GM19372 (cell line): Measurements from ENCODE around the gene TEAD3.

Experiments
- ATAC-seq: cut with Tn5 transposase; IDR thresholded peaks from one replicate; pipeline ENCODE4 v1.9.1; 2021; ENCODE audit warnings: mild to moderate bottlenecking, low read depth, moderate library complexity; ENCODE audit not compliant: unreplicated experiment

Gene TEAD3

DNA sequence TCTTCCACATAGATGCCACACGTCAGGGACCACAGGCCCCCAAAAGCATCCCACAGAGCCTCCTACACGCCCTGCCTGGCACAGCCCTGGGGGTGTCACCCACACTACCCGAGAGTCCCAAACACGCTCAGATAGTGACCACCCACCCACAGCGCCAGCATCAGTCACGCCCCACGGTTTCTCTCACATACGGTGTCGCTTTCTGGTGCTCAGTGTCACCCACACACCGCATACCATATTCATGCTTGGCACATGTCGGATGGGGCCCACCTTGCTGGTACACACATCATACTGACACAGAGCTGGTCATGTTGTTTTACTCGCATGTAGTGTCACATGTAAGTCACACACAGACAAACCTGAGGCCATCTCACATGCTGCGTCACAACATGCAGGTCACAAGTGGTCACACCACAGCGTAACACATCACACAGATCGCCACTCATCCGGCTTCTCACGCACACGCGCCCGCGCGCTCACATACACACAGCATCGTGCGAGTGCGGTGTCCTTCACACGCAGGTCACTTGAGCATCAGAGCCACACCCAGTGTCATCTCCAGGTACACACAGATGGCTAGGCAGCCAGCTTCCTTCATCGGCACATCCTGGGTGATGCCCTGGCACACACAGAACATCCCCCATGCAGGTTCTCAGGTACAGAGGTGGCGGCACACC lies 3.4 kb downstream of the TEAD3 start:
- no peak for ATAC-seq

DNA sequence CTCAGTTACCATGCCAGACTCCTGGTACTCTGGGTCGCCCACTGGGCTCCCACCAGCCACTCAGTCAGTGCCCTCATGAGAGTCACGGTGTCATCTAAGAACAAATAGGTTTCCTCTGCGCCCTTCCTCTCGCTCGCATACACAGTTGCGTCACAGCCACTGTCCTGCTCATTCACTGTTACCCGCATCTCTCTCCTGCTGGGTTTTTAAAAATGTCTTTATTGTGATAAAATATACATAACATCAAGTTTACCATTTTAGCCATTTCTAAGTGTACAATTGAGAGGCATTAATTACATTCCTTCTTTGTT lies 4.0 kb downstream of the TEAD3 start:
- ATAC-seq, result no peak

DNA sequence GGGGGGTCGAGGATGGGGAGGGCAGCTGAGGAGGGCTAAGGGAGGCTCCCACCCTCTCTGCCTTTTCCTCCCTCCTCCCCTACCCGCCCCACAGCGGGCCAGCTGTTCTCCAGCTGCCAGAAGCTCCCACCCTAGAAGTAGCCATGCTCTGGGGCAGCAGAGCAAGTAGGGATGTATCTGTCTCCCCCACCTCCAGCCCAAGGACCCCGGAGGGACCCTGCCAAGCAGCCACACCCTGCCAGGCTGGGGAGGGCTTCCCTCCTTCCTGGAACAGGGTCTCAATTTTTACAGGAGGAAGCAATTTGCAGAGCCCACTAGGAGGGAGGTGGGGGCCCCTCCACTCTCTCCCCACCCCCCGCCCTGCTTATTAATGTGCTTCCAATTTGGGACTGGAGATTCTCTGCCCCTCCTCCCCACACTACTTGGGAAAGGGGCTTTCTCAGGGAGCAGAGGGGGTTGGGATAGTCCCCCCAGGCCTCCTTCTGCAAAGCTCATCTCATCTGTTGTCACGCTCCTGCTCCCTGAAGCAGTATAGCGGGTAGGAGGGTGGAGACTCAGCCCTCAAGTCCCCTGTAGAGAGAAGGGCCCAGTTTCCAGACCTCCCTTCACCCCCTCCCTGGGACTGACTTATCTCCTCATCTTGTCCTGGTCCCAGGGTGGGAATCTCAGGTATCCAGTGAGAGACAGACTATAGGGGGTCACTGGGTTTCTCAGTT lies 4.5 kb downstream of the TEAD3 start:
- ATAC-seq, result no peak

DNA sequence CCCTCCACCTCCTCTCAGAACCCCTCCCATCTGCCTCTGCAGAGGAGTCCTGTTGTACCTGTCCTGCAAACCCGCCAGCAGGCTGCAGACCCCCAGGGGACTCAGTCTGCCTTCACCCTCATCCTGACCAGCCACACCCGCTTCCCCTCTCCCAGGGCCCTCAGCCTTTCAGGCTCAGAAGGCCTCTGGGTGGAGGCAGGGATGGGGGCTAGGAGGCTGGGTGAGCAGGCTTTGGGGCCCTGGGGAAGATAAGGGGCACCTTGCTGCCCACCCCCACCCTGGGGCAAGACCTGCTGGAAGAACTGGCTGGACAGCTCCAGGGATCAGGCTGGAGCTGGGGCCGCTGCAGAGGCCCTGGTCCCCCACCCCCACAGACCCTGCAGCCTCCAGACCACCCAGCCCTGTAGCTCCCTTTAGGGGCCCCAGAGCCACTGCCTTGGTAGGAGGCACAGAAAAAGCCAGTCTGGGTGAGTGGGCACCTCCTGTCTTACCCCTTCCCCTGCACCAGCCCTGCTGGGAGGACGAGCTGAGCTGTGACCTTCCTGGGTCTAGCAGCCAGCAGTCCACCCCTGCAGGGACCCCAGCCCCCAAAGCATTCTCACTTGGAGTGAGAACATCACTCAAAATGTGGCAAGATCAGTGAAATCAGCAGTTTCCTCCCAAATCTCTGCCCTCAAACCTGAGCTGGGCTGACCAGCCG lies 5.2 kb downstream of the TEAD3 start:
- no peak for ATAC-seq

DNA sequence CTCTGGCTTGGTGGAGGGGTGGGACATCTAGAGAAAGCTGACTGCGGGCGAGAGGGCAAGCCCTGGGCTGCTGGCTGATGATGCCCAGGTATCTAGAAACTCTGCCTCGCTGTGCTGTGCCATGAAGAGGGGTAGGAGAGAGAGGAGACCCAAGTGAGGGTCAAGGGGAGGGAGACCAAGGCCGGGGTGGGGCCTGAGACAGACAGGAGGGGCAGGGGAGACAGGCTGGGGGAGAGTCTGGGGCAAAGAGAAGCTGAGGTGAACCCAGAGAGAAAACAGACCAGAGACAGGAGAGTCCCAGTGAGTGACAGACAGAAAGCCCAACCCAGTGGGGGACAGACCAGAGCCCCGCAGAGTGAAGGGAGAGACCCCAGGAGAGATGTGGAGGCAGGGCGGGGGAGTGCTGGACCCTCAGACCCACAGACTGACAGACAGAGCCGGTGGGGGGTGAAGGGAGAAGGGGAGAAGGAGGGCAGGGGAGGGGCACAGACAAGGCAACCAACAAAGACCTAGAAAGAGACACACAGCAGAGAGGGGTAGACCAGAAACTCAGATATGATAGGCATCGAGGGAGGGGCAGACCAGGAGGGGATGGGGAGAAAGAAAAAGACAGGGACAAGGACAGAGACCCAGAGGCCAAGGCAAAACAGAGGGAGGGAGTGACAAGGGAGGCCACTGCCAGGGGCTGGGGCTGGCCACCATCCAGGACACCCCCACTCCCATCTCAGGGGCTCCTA lies 5.9 kb downstream of the TEAD3 start:
- no peak for ATAC-seq

DNA sequence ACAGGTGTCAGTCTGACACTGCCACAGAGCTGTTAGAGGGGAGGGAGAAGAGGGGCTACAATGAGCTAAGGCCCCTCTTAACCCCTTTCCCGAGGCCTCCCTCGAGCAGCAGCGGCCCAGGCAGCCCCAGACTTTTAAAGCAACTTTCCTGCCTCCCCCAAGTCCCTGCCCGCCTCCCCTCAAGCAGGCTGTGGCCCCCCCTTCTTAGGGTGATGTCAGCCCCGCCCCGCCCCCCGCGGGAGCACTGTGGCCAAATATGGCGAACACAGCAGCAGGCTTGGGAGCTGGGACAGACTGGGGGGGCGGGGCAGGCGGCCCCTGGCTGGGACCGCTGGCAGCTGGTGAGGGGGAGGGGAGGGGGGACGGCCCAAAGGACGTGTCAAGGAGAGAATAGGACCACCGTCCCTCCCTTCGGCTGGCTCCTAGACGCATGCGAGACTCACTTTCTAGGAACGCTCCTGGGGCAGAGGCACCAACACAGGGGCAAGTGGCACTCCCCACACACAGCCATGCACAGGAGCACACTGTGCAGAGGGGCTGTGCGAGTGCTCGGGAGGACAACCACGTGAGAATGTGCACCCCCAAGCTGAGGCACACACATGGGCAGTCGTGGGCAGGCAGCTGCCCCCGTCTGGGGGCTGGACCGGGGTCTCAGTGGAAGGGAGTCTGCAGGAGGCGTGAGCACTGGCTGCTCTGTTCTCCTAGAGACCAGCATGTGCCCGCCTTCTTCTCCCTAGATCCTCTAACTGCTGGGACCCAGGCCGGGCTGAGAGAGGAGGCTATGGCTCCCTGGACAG lies 6.7 kb downstream of the TEAD3 start:
- no peak for ATAC-seq

DNA sequence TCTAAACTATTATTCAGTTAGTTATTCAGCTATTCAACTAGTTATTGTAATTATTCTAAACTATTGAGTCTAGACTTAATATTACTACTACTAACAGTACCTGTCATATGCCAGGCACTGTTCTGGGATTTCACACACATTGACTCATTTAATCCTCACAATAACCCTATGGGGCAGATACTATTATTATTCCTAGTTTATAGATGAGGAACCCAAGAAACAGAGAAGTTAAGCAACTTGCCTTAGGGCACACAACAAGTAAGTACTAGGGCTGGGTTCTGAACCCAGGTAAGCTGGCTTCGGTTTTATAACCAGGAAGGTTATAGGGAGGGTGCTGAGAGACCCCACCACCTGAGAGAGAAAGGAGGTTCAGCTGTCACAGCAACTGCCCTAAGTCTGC lies 7.8 kb downstream of the TEAD3 start:
- no peak for ATAC-seq

DNA sequence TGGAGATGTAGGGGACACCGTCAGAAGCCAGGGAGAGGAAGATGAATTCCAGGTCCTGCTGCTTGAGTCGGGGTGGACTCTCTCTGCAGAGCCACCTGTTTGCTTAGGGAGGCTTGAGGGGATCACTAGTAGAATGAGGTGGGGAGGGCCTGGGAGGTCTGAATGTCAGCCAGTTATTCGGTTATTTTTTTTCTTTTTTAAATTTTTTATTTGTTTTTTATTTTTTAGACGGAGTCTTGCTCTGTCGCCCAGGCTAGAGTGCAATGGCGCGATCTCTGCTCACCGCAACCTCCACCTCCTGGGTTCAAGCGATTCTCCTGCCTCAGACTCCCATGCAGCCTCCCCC lies 8.4 kb downstream of the TEAD3 start:
- no peak for ATAC-seq

DNA sequence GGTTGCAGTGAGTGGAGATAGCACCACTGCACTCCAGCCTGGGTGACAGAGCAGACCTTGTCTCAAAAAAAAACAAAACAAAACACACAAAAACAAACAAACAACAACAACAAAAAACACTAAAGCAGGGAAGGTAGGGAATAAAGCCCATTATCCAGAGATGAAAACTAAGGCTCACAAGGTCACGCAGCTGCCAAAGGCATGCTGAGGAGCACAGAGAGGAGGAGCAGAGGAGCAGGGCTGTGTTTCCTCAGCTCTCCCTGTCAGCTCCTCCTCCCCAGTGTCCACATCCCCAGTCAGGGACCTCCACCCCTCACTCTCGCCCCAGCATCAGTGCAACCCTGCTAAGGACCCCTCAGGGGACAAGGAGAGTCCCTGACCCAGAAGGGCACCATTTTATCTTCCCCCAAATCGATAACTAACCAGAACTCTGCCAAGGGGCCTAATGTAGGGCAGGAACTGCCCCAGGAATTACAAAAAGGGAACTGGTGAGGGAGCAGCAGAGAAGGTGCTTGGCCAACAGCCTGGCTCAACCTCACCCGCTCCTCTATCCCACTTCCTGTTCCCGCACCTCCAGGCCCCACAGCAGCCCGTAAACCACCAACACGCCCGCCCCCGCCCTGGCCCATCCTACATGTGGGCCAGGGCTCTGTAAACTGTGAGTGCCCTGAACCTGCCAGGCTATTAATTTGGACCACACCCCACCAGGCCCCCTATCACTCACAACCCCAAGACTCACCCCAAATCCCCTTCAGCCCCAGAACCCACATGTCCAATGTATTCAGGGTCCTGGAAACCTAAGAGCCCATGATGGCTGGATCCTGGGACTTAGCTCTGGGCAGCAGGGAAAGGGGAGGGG lies 9.0 kb downstream of the TEAD3 start:
- ATAC-seq, result no peak

DNA sequence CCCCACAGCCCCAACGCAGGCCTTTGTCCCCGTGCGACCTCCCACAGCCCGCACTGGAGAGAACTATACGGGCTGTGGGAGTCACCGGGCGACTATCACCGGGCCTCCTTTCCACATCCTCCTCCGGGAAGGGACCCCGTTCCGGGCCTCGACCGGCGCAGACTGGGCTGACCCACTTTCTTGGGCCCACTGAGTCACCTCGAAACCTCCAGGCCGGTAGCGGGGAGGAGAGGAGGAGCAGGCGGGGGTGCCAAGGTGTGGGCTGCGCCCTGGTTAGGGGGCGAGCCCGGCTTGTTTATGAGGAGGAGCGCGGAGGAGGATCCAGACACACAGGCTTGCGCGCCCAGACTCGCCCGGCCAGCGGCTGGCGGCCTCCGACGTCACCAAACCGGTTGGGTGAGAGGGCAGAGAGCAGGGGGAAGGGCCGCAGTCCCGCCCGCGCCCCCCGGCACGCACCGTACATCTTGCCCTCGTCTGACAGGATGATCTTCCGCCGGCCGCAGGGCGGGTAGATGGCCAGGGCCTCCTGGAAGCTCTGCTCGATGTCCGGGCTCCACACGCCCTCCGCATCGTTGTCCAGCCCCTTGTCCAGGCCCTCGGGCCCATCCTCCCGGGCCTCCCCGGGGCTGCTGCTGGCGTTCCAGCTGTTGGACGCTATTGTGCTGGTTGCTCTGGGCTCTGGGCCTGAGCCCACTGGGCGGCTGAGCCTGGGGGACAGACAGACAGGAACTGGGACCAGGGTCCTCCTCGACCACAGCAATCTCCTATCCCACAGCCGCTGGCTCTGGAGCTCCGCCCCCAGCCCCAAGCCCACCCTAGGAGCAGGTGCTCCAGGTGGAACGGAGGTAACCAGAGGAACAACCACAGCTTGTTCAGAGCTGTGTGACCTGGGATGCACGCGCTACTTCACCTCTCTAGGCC lies 10.6 kb downstream of the TEAD3 start:
- no peak for ATAC-seq

DNA sequence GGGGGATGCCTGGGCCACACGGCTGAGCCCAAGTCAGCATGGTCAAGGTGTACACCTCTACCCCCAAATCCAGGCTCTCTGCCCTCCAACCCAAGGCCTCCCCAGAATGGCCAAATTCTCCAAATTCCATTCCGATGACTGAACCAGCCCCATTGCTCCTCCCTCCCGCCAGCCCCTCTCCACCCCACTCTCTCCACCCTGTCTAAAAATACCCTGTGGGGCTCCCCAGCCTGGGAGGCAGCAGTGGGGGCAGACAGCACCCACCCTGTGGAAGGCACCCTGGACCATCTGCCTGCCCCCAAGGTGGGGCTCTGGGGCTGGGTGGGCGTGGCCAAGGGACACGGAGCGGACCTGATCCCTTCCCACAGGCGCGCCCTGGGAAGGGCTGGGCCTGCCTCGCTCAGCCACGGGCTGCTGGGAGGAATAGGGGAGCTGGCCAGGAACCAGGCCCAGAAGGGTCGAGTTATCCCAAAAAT lies 11.4 kb downstream of the TEAD3 start:
- no peak for ATAC-seq

DNA sequence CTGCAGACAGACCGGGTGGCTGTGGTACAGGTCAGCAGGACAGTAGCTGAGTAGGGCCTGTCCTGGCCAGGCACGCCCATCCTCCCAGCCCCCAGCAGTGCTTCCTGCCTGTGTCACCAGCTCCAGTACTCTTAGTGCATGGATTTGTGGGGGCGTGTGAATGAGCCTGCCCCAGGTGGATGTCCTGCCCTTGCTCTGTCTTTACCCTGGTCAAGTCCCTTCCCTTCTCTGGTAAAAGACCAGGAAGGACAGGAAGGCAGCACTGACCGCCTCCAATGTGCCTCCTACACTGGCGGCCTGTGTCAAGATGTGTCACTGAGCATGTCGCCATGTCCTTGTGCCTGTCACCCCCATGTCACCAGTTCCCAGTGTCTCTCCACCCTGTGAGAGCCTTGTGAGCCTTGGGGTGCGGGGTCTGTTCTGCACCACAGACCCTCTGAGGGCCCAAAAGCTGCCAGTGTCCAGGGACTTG lies 11.9 kb downstream of the TEAD3 start:
- ATAC-seq, result no peak

DNA sequence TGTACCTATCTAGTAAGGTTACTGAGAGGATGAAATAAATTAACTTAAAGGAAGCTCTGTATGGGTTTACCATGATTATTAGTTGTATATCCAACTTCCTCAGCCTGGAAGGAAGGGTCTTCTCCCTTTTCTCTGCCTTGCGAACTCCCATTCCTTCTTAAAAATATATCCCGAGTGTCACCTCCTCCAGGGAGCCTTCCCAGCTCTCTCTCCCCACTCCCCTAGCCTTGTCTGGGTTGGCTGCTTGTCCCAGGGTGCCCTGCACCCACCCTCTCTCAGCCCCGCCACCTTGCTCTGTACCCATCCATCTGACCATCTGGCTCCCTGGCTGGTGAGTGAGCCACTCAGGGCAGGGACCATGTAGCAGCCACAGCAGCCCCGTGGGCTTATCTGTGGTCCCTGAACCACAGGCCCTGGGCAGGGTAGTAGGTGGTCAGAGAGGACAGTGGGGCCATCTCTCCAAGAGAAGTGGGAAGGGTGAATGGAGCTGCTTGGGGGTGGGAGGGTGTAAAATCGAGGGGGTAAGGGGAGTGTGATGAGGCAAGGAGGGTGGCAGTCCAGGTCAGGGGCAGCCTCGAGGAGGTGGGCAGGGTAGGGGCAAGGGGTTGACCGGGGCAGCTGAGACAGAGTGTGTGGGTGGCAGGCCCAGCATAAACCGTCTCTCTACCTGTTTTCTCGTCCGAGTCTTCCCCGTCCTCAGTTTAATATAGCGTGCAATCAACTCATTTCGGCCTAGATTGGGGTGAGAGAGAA lies 12.8 kb downstream of the TEAD3 start:
- no peak for ATAC-seq

DNA sequence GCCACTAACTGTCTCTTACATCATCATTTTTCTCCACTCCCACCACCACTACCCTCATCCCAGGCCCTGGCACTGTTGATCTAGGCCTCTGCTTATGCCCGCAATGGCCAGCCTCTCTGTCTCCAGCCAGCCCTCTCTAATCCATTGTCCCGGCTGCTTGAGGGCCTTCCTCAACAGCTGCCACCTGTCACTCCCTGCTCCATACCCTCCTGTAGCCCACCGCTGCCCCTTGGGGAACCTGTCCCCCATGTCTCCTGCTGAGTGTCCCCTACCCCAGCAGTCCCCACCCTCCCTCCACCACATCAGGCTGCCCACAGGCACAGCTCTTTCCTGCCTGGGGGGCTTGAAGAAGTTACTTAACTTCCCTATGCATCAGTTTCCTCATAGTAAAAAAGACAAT lies 13.4 kb downstream of the TEAD3 start:
- ATAC-seq, result no peak

DNA sequence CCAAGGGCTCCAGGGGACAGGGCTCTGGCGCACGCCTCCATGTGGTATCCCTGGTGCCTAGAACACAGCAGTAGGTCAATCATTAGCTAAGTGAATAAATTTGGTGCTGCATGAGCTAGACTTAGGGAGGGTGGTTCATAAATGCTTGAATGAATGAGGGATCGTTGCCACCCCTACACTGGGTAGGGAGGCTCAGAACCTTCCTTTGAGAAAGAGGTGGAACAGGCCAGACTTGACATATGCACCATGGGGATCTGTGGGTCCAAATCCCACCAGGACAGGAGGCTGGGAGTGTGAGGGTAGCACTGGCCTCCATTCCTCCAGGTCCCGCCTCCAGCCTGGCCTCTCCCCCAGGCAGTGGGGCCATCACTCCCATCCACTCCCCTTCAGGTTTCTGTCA lies 13.8 kb downstream of the TEAD3 start:
- no peak for ATAC-seq

DNA sequence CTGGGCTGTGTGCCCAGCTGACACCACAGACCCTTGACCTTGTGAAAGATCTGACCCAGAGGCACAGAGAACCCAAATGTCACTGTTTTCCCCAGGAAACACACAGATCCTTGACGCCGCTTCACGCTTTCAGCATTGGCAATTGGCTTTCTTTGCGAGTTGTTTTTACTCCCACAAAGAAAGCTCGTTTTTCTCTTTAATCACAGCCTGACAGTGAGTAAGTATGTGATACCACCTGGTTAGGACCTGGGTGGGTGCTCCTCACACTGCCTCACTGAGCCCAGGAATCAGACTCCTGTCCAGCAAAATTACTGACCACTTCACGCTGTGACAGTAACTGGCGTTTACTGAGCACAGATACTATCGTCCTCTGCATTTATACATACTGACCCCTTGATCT lies 15.7 kb downstream of the TEAD3 start:
- no peak for ATAC-seq

DNA sequence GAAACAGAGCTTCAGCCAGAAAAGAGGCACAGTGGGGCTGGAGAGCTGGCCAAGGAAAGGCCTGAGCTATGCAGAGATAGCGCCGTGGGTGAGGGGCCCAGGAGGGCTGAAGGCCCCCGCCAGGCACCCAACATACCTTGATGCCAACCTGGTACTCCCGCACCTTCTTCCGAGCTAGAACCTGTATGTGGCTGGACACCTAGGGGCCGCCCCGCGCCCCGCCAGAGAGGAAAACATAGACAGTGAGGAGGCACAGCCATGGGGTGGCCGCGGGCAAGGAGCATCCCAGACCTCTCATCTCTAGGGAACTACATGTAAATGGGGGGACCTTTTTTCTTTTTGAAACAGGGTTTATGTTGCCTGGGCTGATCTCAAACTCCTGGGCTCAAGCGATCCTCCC lies 16.7 kb downstream of the TEAD3 start:
- no peak for ATAC-seq

DNA sequence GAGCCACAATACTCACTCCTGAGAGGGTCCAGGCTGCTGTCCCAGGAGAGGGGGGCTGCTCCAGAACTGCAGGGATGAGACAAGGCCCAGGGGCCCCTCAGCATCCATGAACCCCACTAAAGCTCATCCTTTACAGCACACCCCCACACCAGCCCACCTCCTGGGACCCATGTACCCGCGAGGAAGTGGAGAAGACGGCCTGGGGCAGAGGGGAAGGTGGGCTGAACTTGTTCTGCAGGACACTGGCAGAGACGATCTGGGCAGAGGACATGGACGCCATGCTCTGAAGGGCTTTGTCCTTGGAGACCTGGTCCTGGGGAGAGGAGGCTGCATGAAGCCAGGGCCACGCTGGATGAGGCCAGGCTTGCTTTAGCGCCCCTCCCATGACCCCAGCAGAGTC lies 18.6 kb downstream of the TEAD3 start:
- no peak for ATAC-seq
